Keratinocyte (primary cell): ENCODE data around the gene LIN28B.

Experiments used
- CTCF ChIP-seq, 3 experiments: IDR thresholded peaks in 1 of 3; conservative IDR thresholded peaks in 1 of 3; optimal IDR thresholded peaks in 1 of 3; 2 replicates in 2 of 3; 3 replicates in 1 of 3; pipeline versions ENCODE3 to v1.5.1; 2011; ENCODE audit warnings: low read length in 3 of 3, mild to moderate bottlenecking in 3 of 3, moderate library complexity in 2 of 3, control low read depth in 1 of 3, inconsistent platforms in 1 of 3; ENCODE audit not compliant: insufficient read depth in 2 of 3; ENCODE audit errors: extremely low read depth in 1 of 3
- EZH2 ChIP-seq: IDR thresholded peaks from one replicate; pipeline ENCODE4 v1.6.1; 2012; ENCODE audit warnings: inconsistent platforms, mild to moderate bottlenecking, low read length, moderate library complexity

GRCh38 chr6:105021399-105021798 is 64.5 kb downstream of the LIN28B start:
- no peak for TF ChIP-seq CTCF (optimal IDR thresholded peaks at IDR 0.05 in 1 of 3, IDR thresholded peaks at IDR 0.05 in 1 of 3, conservative IDR thresholded peaks at IDR 0.05 in 1 of 3; ENCODE audit: extremely low read depth in 1 of 3, insufficient read depth in 2 of 3, low read length in 3 of 3)
- TF ChIP-seq EZH2: no peak
